Stimulated activated CD4-positive, alpha-beta T cell treated with anti-CD3 and anti-CD28 coated beads, Interleukin-2, amount 100 ng/mL, for 48 hours (primary cell): ENCODE results near the gene CRIM1.
A peak's percentile ranks its signal among the peaks of the same experiment; 100 is the strongest.

Source experiments
- DNase-seq, 2 donors: peaks; one replicate each; pipeline ENCODE4 v3.0.0-alpha.2; 2020

Gene CRIM1

DNA sequence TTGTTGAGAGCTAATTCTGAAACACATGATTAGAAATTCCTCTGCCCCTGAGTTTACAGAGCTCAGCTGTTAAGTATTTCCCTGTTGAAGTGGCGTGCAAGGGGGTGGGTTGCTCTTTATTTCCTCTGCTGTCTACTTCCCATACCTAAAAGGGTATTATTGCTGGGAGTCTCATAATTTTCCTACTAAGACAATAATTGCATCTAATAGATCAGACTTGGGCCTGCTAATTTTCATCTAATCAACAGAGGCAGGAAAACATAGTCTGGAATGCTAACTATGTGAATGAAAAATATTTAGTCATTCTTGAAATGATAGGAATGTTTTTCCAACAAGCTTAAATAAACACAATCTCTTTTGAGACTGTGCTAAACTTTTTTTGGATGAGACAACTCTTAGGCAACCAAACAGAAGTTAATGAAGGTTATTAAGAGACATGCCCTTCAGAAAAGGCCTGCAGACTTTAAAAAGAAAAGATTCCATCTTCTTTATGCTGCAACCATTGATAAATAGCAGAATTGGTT lies 131.0 kb downstream of the CRIM1 start:
- DNase-seq: no peak

- DNase-seq: no peak
Measured at GRCh38 chr2:36487947-36488346, 132.4 kb downstream of the CRIM1 start.

DNA sequence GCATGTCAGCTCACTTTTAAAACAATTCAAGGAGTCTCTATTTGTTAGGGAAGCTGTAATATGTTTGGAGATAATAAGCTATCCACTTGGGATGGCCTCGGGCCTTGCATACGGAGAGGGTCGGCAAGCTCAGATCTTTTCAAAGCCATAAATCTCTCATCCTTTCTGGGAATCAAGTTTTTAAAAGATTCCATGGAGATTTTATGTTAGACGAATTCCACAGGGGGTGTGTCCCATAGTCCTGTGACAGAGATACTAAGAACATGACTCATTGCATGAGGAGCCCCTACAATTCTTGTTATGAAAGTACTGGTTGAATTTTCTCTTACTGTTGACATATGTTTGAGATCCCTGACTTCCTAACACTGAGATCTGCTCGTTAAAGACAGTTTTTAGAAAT lies 133.7 kb downstream of the CRIM1 start:
- no peak for DNase-seq

GRCh38 chr2:36490749-36491148 lies 135.2 kb downstream of the CRIM1 start:
- no peak for DNase-seq

GRCh38 chr2:36492216-36492945 lies 136.8 kb downstream of the CRIM1 start:
- DNase-seq: no peak

- no peak for DNase-seq
Measured at GRCh38 chr2:36493306-36493705, 137.7 kb downstream of the CRIM1 start.

DNA sequence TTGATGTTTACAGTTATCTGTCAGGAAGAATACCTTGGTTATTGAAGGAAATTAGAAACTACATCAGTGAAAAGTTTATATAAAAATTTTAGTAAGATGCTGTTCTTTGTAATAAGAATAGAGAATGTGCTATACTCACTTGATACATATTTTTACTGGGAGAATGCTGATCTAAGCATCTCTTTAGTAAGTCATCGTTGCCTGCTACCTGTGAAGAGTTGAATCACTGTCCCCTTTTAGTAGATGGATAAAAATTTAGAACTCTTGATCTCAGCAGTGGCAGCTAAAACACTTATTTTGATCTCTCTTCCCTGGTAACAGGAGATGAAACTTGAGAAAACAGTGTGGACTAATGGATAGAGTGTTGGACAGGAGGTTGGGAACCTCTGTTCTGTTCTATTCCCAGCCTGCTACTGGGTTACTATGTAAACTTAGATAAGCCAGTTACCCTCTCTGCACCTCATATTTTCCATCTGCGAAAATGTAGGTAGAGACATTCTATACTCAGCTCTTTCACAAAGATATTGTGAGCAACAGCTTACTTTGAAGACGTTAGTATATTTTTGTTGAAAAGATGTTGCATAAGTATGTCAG lies 142.1 kb downstream of the CRIM1 start:
- DNase-seq: no peak

GRCh38 chr2:36499128-36499820 lies 143.7 kb downstream of the CRIM1 start:
- no peak for DNase-seq

GRCh38 chr2:36500072-36500471 lies 144.5 kb downstream of the CRIM1 start:
- DNase-seq: no peak

- no peak for DNase-seq
Measured at GRCh38 chr2:36502081-36502480, 146.5 kb downstream of the CRIM1 start.

DNA sequence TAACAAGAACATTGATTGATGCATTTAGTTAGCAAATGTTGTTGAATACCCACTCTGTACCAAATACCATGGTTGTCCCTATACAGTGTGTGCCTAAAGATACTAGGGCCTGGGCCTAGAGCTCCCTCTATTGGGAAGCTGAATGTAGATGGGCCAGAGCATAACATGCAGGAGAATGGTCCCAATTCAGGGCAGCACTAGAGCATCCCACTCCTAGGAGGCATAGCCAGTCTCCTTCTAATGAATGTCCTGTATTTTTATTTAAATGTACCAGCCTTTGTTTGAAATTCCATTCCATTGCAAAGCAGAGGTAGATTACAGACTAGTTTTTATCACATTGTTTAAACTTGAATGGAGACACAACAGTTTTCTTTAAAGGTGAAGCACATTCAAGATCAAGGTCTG lies 151.8 kb downstream of the CRIM1 start:
- peak; percentile 5 to 10 for DNase-seq

GRCh38 chr2:36509075-36509474 lies 153.5 kb downstream of the CRIM1 start:
- DNase-seq: no peak

- no peak for DNase-seq
Measured at GRCh38 chr2:36511858-36512603, 156.5 kb downstream of the CRIM1 start.

DNA sequence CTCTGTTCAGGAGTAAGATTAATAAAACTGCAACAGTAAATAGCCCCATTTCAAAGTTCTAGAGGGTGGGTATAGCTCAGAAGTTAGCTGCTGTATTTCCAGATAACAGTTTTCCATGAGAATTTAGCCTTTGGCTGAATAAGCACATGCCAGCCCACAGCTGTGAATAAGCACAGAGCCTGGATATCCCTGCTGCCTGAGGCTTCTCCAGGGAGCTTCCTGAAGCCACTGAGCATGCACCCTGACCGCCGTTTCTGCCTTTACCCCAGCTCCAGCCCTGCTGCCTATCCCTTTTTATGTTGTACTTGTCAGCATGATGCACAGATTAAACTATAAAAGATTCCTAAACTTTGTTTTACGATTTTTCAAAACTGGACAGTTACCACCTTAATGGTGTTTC lies 157.1 kb downstream of the CRIM1 start:
- no peak for DNase-seq

DNA sequence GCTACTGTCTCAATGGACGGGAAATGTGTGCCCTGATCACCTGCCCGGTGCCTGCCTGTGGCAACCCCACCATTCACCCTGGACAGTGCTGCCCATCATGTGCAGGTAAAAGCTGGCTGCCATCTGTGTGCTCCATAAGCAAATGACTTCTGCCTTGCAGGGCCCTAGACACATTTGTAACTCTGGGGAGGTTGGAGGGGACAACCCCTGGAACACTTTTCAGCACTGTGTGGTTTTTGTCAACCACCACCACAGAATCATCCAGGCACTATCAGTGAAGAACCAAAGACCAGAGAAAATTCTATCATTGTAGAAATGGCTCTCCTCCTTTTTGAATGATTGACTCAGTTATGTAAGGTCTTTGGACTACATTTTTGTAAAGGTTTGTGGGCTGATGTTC lies 158.1 kb downstream of the CRIM1 start:
- no peak for DNase-seq

GRCh38 chr2:36515538-36515937 lies 160.0 kb downstream of the CRIM1 start:
- no peak for DNase-seq

DNA sequence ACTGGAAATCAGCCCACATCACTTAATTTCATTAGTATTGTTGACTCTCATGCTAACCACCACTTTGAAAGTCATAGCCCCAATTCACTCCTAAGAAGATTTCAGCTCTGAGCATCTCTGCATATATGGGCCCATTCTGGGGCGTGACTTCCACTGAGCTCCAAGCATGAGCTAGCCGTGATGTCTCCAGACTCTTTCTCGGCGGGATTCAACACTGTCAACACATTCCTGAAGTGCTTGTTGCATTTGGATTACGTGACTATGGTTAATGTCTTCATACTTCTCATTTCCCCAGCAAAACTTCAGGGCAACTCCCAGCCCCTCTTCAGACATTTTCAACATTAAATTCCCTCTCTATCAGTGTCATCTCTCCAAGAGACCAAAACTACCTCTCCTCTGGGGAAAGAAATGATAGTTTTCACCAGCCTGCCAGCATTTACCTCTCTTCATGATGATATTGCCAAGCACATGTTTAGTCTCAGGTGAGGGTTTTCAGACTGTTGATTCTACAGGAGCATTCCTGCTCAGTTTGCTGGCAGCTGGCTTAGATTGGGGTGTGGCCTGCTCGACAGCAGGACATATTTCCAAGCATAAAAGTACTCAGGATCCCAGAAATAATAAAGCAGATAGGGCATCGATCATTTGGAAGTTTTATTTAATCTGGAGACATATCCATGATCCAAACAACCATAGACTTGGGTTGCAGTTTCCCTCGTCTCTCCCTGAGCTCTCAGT lies 160.7 kb downstream of the CRIM1 start:
- no peak for DNase-seq

DNA sequence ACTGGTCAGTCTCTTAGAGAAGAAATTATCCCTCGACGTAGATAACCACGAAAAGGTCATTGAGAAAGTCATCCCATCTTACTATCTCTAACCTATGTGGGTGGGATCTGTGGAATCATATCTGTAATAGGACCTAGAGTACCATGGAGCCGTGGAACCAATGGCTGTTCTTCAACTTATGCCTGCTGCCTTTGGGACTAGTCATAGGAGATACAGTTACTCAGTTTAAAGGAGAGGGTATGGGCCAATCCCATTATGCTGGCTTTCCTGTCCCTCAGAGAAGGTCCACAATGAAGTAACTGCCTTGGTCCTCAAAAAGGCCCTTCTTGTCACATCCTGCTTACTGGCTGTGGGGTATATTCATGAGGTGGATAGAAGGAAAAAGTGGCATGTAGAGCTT lies 164.9 kb downstream of the CRIM1 start:
- DNase-seq: no peak

DNA sequence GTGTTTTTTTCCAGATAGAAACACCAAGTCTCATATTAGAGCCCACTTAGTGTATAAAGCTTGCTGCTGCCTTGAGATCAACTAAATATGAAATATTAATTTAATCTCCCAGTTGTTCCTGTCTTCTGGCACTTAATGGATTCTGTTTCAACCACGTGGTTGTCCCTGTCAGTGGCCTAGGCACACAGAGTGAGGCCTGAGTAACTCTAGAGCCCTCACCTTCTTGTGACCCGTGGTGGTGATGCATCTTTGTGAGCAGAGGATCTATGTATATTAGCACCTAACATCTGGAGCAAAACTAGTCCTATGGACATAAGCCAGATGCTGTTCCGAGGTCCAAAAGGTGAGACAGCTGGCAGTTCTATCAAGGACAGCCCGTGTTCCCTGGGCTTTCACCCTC lies 167.6 kb downstream of the CRIM1 start:
- DNase-seq: no peak

DNA sequence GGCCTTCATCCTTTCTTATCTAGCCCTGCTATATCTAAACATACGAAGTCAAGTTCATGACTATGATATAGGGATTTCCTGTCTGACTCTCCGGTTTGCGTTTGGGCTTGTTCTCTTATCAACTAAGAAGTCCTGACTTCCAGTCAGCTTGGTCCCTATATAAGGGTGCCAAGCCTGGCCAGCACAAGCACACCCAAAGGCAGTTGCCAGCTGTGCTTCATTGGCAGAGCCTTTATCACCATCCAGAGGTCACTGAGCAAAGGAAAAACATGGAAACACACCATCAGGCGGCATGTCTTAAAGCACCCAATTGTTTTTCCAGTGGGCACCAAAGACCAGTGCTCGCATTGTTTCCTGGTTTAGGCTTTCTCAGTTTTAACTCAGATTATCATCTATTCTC lies 169.7 kb downstream of the CRIM1 start:
- DNase-seq: no peak

GRCh38 chr2:36526226-36526625 lies 170.6 kb downstream of the CRIM1 start:
- DNase-seq: no peak

GRCh38 chr2:36528274-36528673 lies 172.7 kb downstream of the CRIM1 start:
- DNase-seq: no peak
